Stimulated activated CD4-positive, alpha-beta T cell treated with anti-CD3 and anti-CD28 coated beads, Interleukin-15, amount 100 ng/mL, for 48 hours (primary cell): ENCODE data around the gene RFESD.
"Not testable (repeated sequence)": the region's sequence is repeated elsewhere in the genome, so short reads cannot be mapped to it uniquely, and the experiment has no call there.

Experiments used
- DNase-seq, 2 donors: peaks; one replicate each; pipeline ENCODE4 v3.0.0-alpha.2; 2020; ENCODE audit warnings: low read depth in 2 of 2

The RFESD gene

DNA sequence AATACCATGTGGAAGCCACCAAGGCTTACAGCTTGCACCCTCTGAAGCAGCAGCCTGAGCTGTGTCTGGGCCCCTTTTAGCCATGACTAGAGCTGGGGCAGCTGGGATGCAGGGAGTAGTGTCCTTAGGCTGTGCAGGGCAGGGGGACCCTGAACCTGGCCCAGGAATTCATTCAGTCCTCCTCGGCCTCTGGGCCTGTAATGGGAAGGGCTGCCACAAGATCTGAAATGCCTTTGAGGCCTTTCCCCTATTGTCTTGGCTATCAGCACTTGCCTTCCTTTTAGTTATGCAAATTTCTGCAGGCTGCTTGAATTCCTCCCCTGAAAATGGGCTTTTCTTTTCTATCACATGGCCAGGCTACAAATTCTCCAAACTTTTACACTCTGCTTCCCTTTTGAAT lies 17.6 kb upstream of the RFESD start:
- DNase-seq = no peak

GRCh38 chr5:95630394-95630917 lies 16.1 kb upstream of the RFESD start:
- DNase-seq = no peak

GRCh38 chr5:95631255-95631958 lies 15.2 kb upstream of the RFESD start:
- DNase-seq = no peak

- peak; percentile 65 to 74 for DNase-seq
These were observed 14.4 kb upstream of the RFESD start for GRCh38 chr5:95631991-95632675.

GRCh38 chr5:95632942-95633341 lies 13.6 kb upstream of the RFESD start:
- not testable (repeated sequence) for DNase-seq

- DNase-seq = no peak
These were observed 12.9 kb upstream of the RFESD start for GRCh38 chr5:95633671-95634070.

- DNase-seq = no peak
These were observed 12.5 kb upstream of the RFESD start for GRCh38 chr5:95634081-95634480.

- DNase-seq = no peak
These were observed 7.9 kb upstream of the RFESD start for GRCh38 chr5:95638632-95639031.

GRCh38 chr5:95641741-95642220 lies 4.8 kb upstream of the RFESD start:
- no peak for DNase-seq

DNA sequence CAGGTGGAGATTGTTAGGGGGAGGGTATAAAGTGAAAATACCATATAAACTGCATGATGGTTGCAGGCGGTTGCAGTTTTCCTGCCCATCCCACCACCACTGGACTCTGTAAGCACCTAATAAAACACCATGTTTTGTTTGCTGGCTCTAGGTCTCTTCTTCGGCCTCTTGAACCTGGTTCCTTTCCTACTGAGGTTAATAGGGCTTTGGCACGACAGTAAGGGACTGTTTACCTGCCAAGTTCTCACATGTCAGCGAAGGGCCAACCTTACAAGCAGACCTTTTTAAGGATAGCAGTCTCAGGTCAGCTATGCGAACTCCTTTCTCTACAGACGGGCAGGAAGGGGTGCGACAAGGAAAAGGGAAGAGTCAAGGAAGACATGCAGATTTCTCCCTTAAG lies 3.4 kb upstream of the RFESD start:
- DNase-seq = no peak

- DNase-seq = no peak
These were observed 2.1 kb upstream of the RFESD start for GRCh38 chr5:95644351-95645042.

GRCh38 chr5:95646226-95646568 lies 380 bp upstream of the RFESD start:
- DNase-seq = not testable (repeated sequence)

GRCh38 chr5:95647886-95648860 lies 1.6 kb downstream of the RFESD start:
- no peak for DNase-seq

DNA sequence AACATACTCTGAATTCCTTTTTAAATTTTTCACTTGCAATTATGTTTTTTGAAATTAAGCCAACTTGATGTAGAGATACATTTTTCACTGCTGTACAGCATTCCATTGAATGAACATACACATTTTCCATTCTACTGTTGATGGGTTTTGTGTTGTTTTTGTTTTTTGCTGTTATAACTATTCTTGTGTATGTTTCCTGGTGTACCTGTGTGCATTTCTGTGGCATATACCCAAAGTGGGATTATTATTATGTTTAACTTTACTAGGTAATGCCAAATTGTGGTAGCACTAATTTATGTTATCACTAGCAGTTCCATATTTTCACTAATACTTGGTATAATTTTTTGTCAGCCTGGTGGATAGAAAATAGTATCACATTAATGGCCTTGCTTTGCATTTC lies 2.7 kb downstream of the RFESD start:
- no peak for DNase-seq

DNA sequence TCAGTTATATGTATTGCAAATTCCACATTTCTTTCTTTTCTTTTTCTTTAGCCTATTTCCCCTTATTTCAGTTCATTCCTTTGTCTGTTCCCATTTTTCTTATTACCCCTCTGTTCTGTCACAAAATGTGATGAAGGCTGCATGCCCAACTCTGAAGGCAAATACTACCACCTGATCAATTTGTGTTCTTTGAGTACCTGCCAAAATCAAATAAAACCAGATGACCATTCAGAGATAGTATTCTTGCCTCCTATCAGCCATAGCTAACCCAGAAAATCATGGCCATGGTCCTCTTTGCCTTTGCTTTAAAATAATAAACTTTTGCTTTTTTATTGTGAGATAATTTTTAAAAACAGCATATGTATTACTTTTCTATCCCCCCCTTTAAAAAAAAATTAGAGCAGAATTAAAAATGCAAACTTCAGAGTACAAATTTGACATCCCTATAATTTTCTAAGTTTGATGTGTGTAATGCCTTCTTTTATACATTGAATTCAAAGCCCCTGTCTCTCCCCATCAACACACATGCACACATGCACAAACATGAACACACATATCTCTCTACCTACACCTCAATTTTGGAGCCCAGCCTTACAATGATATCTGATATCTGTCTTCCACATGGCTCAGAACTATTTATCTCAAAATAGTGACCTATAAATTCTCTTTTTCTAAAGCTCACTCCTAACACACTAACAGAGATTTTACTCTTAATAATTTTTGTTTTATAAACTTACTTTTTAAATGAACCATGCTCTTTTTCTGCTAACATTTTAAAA lies 3.5 kb downstream of the RFESD start:
- no peak for DNase-seq

DNA sequence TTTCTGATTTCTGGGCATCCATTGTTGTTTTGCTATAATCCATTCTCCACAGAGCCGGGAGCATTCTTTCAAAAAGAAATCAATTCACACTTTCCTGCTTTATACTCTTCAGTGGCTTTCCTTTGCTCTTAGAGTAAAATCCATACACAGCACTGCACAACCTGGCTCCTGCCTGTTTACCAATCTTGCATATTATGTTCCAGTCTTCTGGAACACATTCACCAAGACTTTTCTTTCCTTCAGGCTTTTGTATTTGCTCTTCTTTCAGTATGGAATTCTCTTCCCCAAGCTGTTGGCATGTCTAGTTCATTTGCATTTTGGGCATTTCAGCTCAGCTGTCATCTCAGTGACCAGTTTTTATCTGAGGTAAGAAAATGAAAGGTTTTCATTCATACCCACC lies 6.3 kb downstream of the RFESD start:
- no peak for DNase-seq

- no peak for DNase-seq
These were observed 7.6 kb downstream of the RFESD start for GRCh38 chr5:95654196-95654595.

DNA sequence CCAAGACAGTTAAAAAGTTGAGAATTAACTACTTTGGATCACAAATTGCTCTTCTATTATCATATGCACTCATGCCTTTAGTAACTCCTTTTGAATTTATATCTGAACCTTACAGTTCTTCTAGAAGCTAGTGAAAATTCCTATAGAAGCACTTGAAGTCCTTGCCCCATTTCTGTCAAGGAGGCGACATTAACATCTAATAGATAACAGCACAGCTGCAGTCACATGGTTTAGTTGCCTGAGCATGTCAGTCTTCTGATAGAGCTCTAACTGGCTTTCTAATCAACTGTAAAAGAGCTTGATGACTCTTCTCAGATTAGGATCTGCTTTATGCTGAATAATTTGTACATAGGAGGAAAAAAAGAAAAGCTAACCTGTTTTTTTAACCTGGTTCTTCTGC lies 9.0 kb downstream of the RFESD start:
- DNase-seq = no peak

- no peak for DNase-seq
These were observed 13.5 kb downstream of the RFESD start for GRCh38 chr5:95660060-95660459.

GRCh38 chr5:95662946-95663345 lies 16.4 kb downstream of the RFESD start:
- no peak for DNase-seq
